K562 (cell line): Measurements from ENCODE around the gene YES1. TPM values are rescaled to one million over a fixed set of nuclear protein-coding genes. Genes with fewer than 3 reads are reported as not detected.

Experiments
- ATAC-seq: fragments of 200-7000 bp; cut with Tn5 transposase; 3 replicates; pipeline ENCODE4 v1.9.1; 2020; ENCODE audit warnings: moderate library complexity
- BruUV-seq: library from RNA; stranded (reverse); fragments of 400-500 nt; replicated peaks from 2 replicates; lab custom pipeline; 2021; lab: Mats Ljungman, UMichigan
- CTCF ChIA-PET: fragments of 300-600 bp; formaldehyde crosslinking; extraction: SDS; loops from one replicate; lab custom pipeline; 2021; ENCODE audit warnings: low intra/inter-chr PET ratio; lab: Yijun Ruan, JAX
- POLR2A ChIA-PET: fragments of 300-600, 350-650 bp; sonication (Branson Sonifier 250); formaldehyde crosslinking; extraction: SDS; loops from one replicate; lab custom pipeline; 2021; ENCODE audit warnings: antibody characterized with exemption, inconsistent platforms; lab: Yijun Ruan, JAX
- DNase-seq, 4 experiments: peaks; one replicate each; pipeline versions ENCODE4 v3.0.0 to v3.0.0-alpha.2; 2011 to 2018; ENCODE audit warnings: low spot score in 3 of 4, mixed read lengths in 3 of 4; ENCODE audit errors: extremely low read depth in 1 of 4
- FAIRE-seq: peaks from 2 replicates; lab custom pipeline; 2011; peaks lifted over from hg19 to GRCh38; lab: Jason Lieb, UNC
- H2AFZ ChIP-seq: 2 replicates; pipeline ENCODE4 v1.6.0; 2011; ENCODE audit warnings: low read depth, low read length, control low read depth, inconsistent platforms
- H3K27ac ChIP-seq: fragments of 200-600 bp; 3 replicates; pipeline ENCODE4 v1.8.0; 2011; ENCODE audit warnings: low read depth, mild to moderate bottlenecking, control low read depth, inconsistent platforms, low read length, moderate library complexity, mixed read lengths; ENCODE audit errors: extremely low read depth
- H3K27me3 ChIP-seq, 2 experiments: fragments of 300-600 bp in 1 of 2; 2 replicates in 1 of 2; 3 replicates in 1 of 2; pipeline versions ENCODE4 v1.6.0 to v1.8.0; 2011; ENCODE audit warnings: inconsistent platforms in 2 of 2, low read length in 2 of 2, mild to moderate bottlenecking in 1 of 2, mixed read lengths in 1 of 2, moderate library complexity in 1 of 2; ENCODE audit not compliant: control insufficient read depth in 2 of 2, insufficient read depth in 2 of 2
- H3K36me3 ChIP-seq: fragments of 300-600 bp; 3 replicates; pipeline ENCODE4 v1.8.0; 2011; ENCODE audit warnings: mild to moderate bottlenecking, low read length, inconsistent platforms; ENCODE audit not compliant: control insufficient read depth, insufficient read depth
- H3K4me1 ChIP-seq, 2 experiments: fragments of 200-600 bp in 1 of 2; replicated peaks in 1 of 2; 2 replicates in 1 of 2; 3 replicates in 1 of 2; pipeline versions ENCODE4 v1.5.1 to v1.8.0; 2011; ENCODE audit warnings: inconsistent platforms in 2 of 2, low read length in 2 of 2, mild to moderate bottlenecking in 1 of 2, mixed read lengths in 1 of 2, moderate library complexity in 1 of 2; ENCODE audit not compliant: control insufficient read depth in 2 of 2, insufficient read depth in 2 of 2
- H3K4me2 ChIP-seq: 2 replicates; pipeline ENCODE4 v1.6.1; 2011; ENCODE audit warnings: low read length, control low read depth, inconsistent platforms, mixed read lengths; ENCODE audit not compliant: insufficient read depth
- H3K4me3 ChIP-seq: fragments of 200-600 bp; sonication (generic), shearing (Covaris generic); 2 replicates; pipeline ENCODE4 v1.5.1; 2016; ENCODE audit warnings: control low read depth, inconsistent platforms
- H3K79me2 ChIP-seq: fragments of 200-600 bp; 3 replicates; pipeline ENCODE4 v1.8.0; 2011; ENCODE audit warnings: low read length, inconsistent platforms; ENCODE audit not compliant: control insufficient read depth, insufficient read depth
- H3K9ac ChIP-seq, 2 experiments: 2 replicates each; pipeline versions ENCODE4 v1.6.0 to v1.6.1; 2011; ENCODE audit warnings: low read depth in 2 of 2, low read length in 2 of 2, control low read depth in 1 of 2, inconsistent platforms in 1 of 2, mild to moderate bottlenecking in 1 of 2, mixed read lengths in 1 of 2; ENCODE audit not compliant: insufficient read depth in 1 of 2
- H3K9me1 ChIP-seq: one replicate; pipeline ENCODE4 v1.6.0; 2011; ENCODE audit warnings: inconsistent platforms, mild to moderate bottlenecking, low read length, moderate library complexity; ENCODE audit not compliant: control insufficient read depth, insufficient read depth
- H3K9me3 ChIP-seq: replicated peaks from 2 replicates; pipeline ENCODE4 v1.5.1; 2011; ENCODE audit warnings: low read depth, low read length, inconsistent platforms; ENCODE audit not compliant: control insufficient read depth, insufficient read depth
- H4K20me1 ChIP-seq: replicated peaks from 2 replicates; pipeline ENCODE4 v1.6.1; 2011; ENCODE audit warnings: low read length, inconsistent platforms, mixed read lengths; ENCODE audit not compliant: control insufficient read depth, insufficient read depth
- GATAD2B ChIP-seq: fragments of 450-650 bp; IDR thresholded peaks from 2 replicates; pipeline ENCODE4 v1.6.1; 2017; ENCODE audit warnings: mild to moderate bottlenecking, borderline replicate concordance
- MTA1 ChIP-seq: fragments of 450-650 bp; IDR thresholded peaks from 2 replicates; pipeline ENCODE4 v1.6.1; 2017; ENCODE audit warnings: borderline replicate concordance
- NR4A1 ChIP-seq, 2 experiments: fragments of 250-450 bp in 1 of 2; fragments of 450-650 bp in 1 of 2; sonication (Bioruptor Pico) in 1 of 2; IDR thresholded peaks; 2 replicates each; pipeline versions ENCODE4 v1.4.0 to v1.6.1; 2016 to 2020; ENCODE audit warnings: mild to moderate bottlenecking in 2 of 2, missing compliant biosample characterization in 1 of 2, missing genetic modification characterization in 1 of 2, moderate library complexity in 1 of 2
- ZBTB40 ChIP-seq, 2 experiments: fragments of 450-650 bp in 1 of 2; sonication (generic) in 1 of 2; formaldehyde crosslinking in 1 of 2; IDR thresholded peaks; 2 replicates each; pipeline versions ENCODE4 v1.7.1 to v1.9.0; 2016 to 2022; ENCODE audit warnings: inconsistent platforms in 1 of 2, mild to moderate bottlenecking in 1 of 2, missing genetic modification reagents in 1 of 2
- ZNF583 ChIP-seq: fragments of 250-450 bp; sonication (Bioruptor Pico); IDR thresholded peaks from 2 replicates; pipeline ENCODE4 v1.4.0; 2020
- WGBS: fragments of 100-300 bp; shearing (Covaris generic); methylation state at CpG from one replicate; pipeline ENCODE4 v1.1.6; 2016; ENCODE audit warnings: low coverage, mixed read lengths; ENCODE audit not compliant: insufficient coverage; ENCODE audit errors: missing lambda C conversion rate; 5-methylcytosine and 5-hydroxymethylcytosine counted together
- in situ Hi-C: fragments of 300-500 bp; cut with MboI; formaldehyde crosslinking; loops from 4 replicates; pipeline ENCODE4 v1.15.0; 2018; ENCODE audit warnings: inconsistent platforms, mixed read lengths
- intact Hi-C: fragments of 100-400 bp; cut with micrococcal nuclease; formaldehyde crosslinking; loops from 2 replicates; pipeline ENCODE4 v1.14.2; 2022
- polyA plus RNA-seq, 8 experiments: library from polyadenylated mRNA; depleted of rRNA in 4 of 8; stranded (reverse) in 5 of 8; unstranded in 3 of 8; fragments of >200 nt; fragmentation: Nextera tagmentation in 2 of 8; fragmentation: Illumina TruSeq in 1 of 8; extraction: Ambion mirVana in 2 of 8; extraction: Trizol in 1 of 8; gene quantifications; 2 replicates each; pipeline versions ENCODE4 v1.2.1 to v1.2.3, GENCODE V29; 2011 to 2014; ENCODE audit warnings: inconsistent platforms in 1 of 8, missing spikeins in 1 of 8
- total RNA-seq, 7 experiments: library from RNA; depleted of rRNA in 6 of 7; stranded (reverse); fragments of >200 nt in 6 of 7; fragmentation: Illumina TruSeq in 2 of 7; extraction: Trizol in 2 of 7; gene quantifications; 2 replicates each; pipeline versions ENCODE4 v1.2.1 to v1.2.3, GENCODE V29; 2011 to 2021; ENCODE audit warnings: low replicate concordance in 1 of 7
- TF ChIP-seq, protein P1 (sequence below), 2 experiments: fragments of 450-650 bp in 1 of 2; sonication (generic) in 1 of 2; formaldehyde crosslinking; conservative IDR thresholded peaks; 2 replicates each; pipeline versions ENCODE4 v1.4.0 to v1.8.1; 2020 to 2022; ENCODE audit warnings: mild to moderate bottlenecking in 1 of 2, missing genetic modification reagents in 1 of 2

YES1 gene
- total and polyA plus RNA-seq, 9 of the 15 experiments (the other 6 are each of a cell fraction or from before 2014, with no cell fraction given): 37.2 to 115 (median 77.7) TPM

- CTCF ChIA-PET: interaction anchor here (0.6 kb wide), 1 partner anchor 1865 kb away, joined by 3 read pairs; no protein-coding TSS in a partner anchor
- no peaks in the 10 kb centered on the region for H3K36me3 ChIP-seq
- in situ Hi-C loops: no loop called here
Measured at GRCh38 chr18:850960-851359, 38.9 kb upstream of the YES1 start.

More at GRCh38 chr18:850960-851359, 38.9 kb upstream of the YES1 start:
- H4K20me1 ChIP-seq: no peaks in the 10 kb centered on the region
- H3K4me1 ChIP-seq: no peaks in the 10 kb centered on the region; a peak in 1 of 5 replicates
- peaks cover 4 to 7% of the 10 kb centered on the region in 2 experiments; a peak in 2 of 5 replicates for H3K27me3 ChIP-seq
- POLR2A ChIA-PET: interaction anchor here (1.0 kb wide), 1 partner anchor 20 kb away, joined by 4 read pairs; no protein-coding TSS in a partner anchor
- 13% methylated on average over 4 of the region's 4 CpGs for WGBS
- TF ChIP-seq NR4A1 (CRISPR knock-in tag; IDR thresholded peaks at IDR 0.05): no peak
- no peak for TF ChIP-seq NR4A1 (tag; IDR thresholded peaks at IDR 0.05)
- no peak for TF ChIP-seq GATAD2B
- no peak for TF ChIP-seq ZNF583 (CRISPR knock-in tag)
- TF ChIP-seq MTA1: no peak
- TF ChIP-seq, protein P1, sequence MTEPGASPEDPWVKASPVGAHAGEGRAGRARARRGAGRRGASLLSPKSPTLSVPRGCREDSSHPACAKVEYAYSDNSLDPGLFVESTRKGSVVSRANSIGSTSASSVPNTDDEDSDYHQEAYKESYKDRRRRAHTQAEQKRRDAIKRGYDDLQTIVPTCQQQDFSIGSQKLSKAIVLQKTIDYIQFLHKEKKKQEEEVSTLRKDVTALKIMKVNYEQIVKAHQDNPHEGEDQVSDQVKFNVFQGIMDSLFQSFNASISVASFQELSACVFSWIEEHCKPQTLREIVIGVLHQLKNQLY (CRISPR knock-in tag; conservative IDR thresholded peaks at IDR 0.05): no peak
- TF ChIP-seq ZBTB40 (IDR thresholded peaks at IDR 0.05): peak; percentile 61; the same call in 1 of the 2 replicates
- no peak for TF ChIP-seq ZBTB40 (CRISPR knock-in tag; IDR thresholded peaks at IDR 0.05)
- no peaks in the 10 kb centered on the region for H3K9me3 ChIP-seq
- ATAC-seq (no peak), FAIRE-seq (no peak), DNase-seq (no peak)
- H3K9ac ChIP-seq: no peak overlapping the region
- H2AFZ ChIP-seq: no peak overlapping the region
- no peaks in the 10 kb centered on the region for H3K79me2 ChIP-seq
- no TSS peak for BruUV-seq
- H3K4me2 ChIP-seq: no peak overlapping the region
- H3K27ac ChIP-seq: no peak overlapping the region
- intact Hi-C loops: no loop called here
- no peaks in the 10 kb centered on the region for H3K9me1 ChIP-seq
- H3K4me3 ChIP-seq: no peak overlapping the region
